Body of pancreas (tissue), 4 donors: ENCODE measurements around the gene IGF2BP3.

Experiments
- POLR2A ChIP-seq, 3 donors: fragments of 450-650 bp; IDR thresholded peaks; one replicate each; pipeline ENCODE4 v1.6.1; 2016; ENCODE audit warnings: antibody characterized with exemption in 3 of 3, mild to moderate bottlenecking in 2 of 3
- TF ChIP-seq, protein P1 (sequence below), 7 experiments: fragments of 450-650 bp in 4 of 7; fragments of 200-600 bp in 3 of 7; sonication (generic) in 3 of 7; IDR thresholded peaks; one replicate each; pipeline ENCODE4 v1.5.1; 2016 to 2019; ENCODE audit warnings: antibody characterized with exemption in 7 of 7

DNA sequence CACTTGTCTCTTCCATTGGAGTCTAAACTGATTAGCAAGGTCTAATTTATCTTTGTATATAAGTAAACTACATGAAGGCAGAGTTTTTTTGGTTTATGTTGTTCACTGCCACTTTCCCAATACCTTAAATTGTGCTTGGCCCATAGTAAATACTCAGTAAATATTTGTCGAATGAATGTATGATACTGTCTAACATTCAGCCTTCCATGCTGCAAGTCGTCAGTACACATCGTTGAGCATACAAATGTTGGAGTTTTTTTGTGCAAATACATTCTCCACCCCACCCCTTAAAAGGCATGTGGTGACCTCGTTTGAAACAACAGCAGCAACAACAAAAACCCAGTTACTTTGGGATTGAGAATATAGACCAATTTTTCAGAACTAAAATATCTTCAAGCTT, 17.4 kb upstream of the IGF2BP3 start:
- TF ChIP-seq, protein P1, sequence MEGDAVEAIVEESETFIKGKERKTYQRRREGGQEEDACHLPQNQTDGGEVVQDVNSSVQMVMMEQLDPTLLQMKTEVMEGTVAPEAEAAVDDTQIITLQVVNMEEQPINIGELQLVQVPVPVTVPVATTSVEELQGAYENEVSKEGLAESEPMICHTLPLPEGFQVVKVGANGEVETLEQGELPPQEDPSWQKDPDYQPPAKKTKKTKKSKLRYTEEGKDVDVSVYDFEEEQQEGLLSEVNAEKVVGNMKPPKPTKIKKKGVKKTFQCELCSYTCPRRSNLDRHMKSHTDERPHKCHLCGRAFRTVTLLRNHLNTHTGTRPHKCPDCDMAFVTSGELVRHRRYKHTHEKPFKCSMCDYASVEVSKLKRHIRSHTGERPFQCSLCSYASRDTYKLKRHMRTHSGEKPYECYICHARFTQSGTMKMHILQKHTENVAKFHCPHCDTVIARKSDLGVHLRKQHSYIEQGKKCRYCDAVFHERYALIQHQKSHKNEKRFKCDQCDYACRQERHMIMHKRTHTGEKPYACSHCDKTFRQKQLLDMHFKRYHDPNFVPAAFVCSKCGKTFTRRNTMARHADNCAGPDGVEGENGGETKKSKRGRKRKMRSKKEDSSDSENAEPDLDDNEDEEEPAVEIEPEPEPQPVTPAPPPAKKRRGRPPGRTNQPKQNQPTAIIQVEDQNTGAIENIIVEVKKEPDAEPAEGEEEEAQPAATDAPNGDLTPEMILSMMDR (IDR thresholded peaks at IDR 0.05): no peak
- no peak for TF ChIP-seq POLR2A (IDR thresholded peaks at IDR 0.05)
